GM18951 (cell line): Measurements from ENCODE around the gene SH3TC1.

Experiments used
- POLR2A ChIP-seq: IDR thresholded peaks from 4 replicates; pipeline ENCODE4 v1.6.1; 2011; ENCODE audit warnings: mild to moderate bottlenecking; ENCODE audit not compliant: insufficient read length, insufficient read depth; ENCODE audit errors: extremely low read depth
- in situ Hi-C: fragments of 300-500 bp; cut with MboI; formaldehyde crosslinking; loops from one replicate; pipeline ENCODE4 v1.12.0; 2022; ENCODE audit warnings: low sequenced_read_pairs, mixed read lengths, inconsistent platforms; ENCODE audit not compliant: unreplicated experiment

SH3TC1 gene

GRCh38 chr4:8222609-8223388, 23.7 kb downstream of the SH3TC1 start:
- in situ Hi-C loops: no loop called here
- no peak for TF ChIP-seq POLR2A

- in situ Hi-C loops: no loop called here
- TF ChIP-seq POLR2A: no peak
These were observed 25.3 kb downstream of the SH3TC1 start for GRCh38 chr4:8224267-8224974.

GRCh38 chr4:8224975-8225625, 26.0 kb downstream of the SH3TC1 start:
- no peak for TF ChIP-seq POLR2A
- in situ Hi-C loops: no loop called here

- in situ Hi-C loops: no loop called here
- no peak for TF ChIP-seq POLR2A
These were observed 26.8 kb downstream of the SH3TC1 start for GRCh38 chr4:8225706-8226443.

- in situ Hi-C loops: no loop called here
- no peak for TF ChIP-seq POLR2A
These were observed 28.2 kb downstream of the SH3TC1 start for GRCh38 chr4:8227201-8227770.

- TF ChIP-seq POLR2A: no peak
- in situ Hi-C loops: no loop called here
These were observed 28.8 kb downstream of the SH3TC1 start for GRCh38 chr4:8227771-8228318.

- TF ChIP-seq POLR2A: no peak
- in situ Hi-C loops: no loop called here
These were observed 29.5 kb downstream of the SH3TC1 start for GRCh38 chr4:8228319-8229250.

GRCh38 chr4:8229331-8229975, 30.4 kb downstream of the SH3TC1 start:
- TF ChIP-seq POLR2A: no peak
- in situ Hi-C loops: no loop called here

GRCh38 chr4:8230033-8230432, 30.9 kb downstream of the SH3TC1 start:
- in situ Hi-C loops: no loop called here

GRCh38 chr4:8230891-8231290, 31.8 kb downstream of the SH3TC1 start:
- TF ChIP-seq POLR2A: no peak
- in situ Hi-C loops: no loop called here

More at GRCh38 chr4:8230033-8230432, 30.9 kb downstream of the SH3TC1 start:
- no peak for TF ChIP-seq POLR2A

- TF ChIP-seq POLR2A: no peak
- in situ Hi-C loops: no loop called here
These were observed 32.5 kb downstream of the SH3TC1 start for GRCh38 chr4:8231551-8232049.
